CD1c-positive myeloid dendritic cell (primary cell): ENCODE results near the gene LIN7A.

Experiments used
- DNase-seq: peaks from one replicate; pipeline ENCODE4 v3.0.0-alpha.2; 2016; ENCODE audit errors: extremely low spot score

The LIN7A gene, protein sequence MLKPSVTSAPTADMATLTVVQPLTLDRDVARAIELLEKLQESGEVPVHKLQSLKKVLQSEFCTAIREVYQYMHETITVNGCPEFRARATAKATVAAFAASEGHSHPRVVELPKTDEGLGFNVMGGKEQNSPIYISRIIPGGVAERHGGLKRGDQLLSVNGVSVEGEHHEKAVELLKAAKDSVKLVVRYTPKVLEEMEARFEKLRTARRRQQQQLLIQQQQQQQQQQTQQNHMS

GRCh38 chr12:80937391-80938238 is at the start of gene LIN7A:
LIN7A (minus strand) TSS chr12:80937934; CDS start chr12:80937722, 212 bp downstream.
- DNase-seq: peak; percentile 66

GRCh38 chr12:80986224-80986623 is 48.5 kb upstream of the LIN7A start:
- no peak for DNase-seq

- DNase-seq: no peak
Observed at GRCh38 chr12:80979816-80980215, 42.1 kb upstream of the LIN7A start.

DNA sequence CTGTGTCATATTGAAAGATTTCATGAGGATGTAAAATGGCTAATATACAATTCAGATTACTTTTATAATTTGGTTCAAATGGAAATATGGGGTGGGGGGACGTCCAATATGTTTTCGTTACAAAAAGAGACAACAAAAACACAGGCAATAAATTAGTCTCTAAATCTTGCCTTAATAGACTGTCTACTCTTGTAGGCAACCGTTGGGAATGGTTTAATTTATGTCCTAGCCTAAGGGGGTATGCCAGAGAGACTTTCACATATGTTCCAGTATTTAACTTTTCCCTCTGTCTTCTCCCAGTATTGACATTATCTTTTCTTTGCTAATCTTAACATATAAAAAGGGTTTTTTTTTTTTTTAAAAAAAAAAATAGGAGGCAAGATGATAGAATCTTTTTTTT is 41.5 kb upstream of the LIN7A start:
- no peak for DNase-seq

- DNase-seq: no peak
Observed at GRCh38 chr12:80977346-80977745, 39.6 kb upstream of the LIN7A start.

- DNase-seq: no peak
Observed at GRCh38 chr12:80968326-80968725, 30.6 kb upstream of the LIN7A start.

DNA sequence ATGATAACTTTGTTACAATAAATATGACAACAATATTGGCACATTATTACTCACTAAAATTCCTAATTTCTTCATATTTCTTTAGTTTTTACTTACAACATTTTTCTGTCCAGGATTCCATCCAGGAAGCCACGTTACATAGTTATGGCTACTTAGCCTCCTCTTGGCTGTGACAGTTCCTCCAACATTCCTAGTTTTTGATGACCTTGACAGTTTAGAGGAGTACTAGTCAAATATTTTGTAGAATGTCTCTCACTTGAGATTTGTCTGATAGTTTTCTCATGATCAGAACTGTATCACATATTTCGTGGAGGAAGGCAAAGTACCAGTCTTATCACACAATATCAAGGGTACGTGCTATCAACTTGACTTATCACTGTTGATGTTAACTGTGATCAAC is 29.8 kb upstream of the LIN7A start:
- DNase-seq: no peak

DNA sequence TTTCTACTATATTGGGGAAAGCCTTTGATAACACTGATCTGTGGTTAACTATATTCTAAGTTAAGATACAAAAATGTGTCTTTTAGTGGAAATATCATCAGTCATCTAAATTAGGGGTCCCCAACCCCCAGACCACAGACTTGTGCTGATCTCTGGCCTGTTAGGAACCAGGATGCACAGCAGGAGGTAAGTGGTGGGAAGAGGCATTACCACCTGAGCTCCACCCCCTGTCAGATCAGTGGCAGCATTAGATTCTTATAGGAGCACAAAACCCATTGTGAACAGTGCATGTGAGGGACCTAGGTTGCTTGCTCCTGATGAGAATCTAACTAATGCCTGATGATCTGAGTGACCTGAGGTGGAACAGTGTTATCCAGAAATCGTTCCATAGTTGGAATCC is 28.3 kb upstream of the LIN7A start:
- no peak for DNase-seq

- DNase-seq: no peak
Observed at GRCh38 chr12:80958162-80958561, 20.4 kb upstream of the LIN7A start.

DNA sequence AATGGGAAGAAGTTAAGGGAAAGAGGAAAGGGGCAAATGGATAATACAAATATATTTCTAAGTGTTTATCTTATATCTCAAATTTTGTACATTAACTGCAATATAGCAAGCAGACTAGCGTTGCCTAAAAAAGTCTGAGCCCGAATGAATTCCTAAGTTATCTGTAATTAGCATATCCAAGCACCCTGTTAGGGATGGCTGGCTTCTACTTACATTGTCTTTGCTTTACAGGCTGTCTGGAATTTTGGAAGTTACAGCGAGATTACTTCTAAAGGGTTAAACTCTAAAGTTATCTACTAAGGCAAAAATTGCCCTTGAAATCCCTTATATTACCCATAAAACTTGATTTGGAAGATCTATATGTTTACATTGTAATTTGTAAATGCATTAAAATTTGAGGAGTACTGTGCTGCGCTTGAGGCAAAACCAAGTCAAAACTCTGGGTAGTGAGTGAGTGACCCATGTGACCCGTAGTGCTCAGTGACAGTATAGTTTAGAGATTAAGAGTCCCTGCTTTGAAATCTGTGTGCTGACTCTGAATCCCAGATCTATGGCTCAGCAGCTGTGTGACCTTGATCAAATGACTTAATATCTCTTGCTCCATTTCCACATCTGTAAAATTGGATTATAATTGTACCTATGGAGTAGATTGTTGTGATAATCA is 17.3 kb upstream of the LIN7A start:
- no peak for DNase-seq

DNA sequence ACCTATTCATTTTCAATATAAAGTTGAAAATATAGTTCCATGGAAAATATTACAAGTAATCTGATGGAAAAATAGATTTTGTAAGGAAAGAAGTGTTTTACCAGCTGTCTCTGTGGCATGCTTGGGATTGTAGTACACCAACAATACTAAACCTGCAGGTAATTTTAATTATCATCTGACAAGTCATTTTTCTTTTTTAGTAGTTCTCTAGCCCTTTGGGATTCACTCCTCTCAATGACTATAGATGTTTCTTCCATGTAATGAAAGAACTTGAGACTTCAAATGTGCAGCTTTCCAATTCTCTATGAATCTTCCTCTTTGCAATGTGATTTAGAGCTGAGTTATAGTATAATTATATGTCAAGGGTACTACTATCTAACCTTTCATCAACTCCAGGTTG is 14.7 kb upstream of the LIN7A start:
- DNase-seq: no peak

DNA sequence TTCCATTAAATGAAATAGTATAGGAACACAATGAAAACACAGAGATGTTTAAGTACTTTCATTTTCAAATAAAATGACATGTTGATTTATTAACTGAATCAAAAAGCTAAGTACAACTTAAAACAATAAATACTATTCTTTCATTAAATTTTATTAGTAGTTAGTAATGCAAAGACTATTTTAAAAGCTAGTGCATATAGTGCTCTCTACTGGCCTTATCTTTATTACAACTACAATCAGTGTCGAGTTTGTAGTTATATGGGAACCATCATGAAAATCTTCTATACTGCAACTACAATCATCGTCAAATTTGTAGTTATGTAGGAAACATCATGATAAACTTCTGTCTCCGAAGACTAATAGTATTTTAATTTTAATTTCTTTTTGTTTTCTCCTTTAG is 8.9 kb upstream of the LIN7A start:
- DNase-seq: peak; percentile 5

- no peak for DNase-seq
Observed at GRCh38 chr12:80943338-80943737, 5.6 kb upstream of the LIN7A start.

GRCh38 chr12:80941916-80942315 is 4.2 kb upstream of the LIN7A start:
- no peak for DNase-seq

- peak; percentile 64 for DNase-seq
Observed at GRCh38 chr12:80939231-80939950, 1.7 kb upstream of the LIN7A start.

- no peak for DNase-seq
Observed at GRCh38 chr12:80938397-80938796, 663 bp upstream of the LIN7A start.

- DNase-seq: peak; percentile 38
Observed at GRCh38 chr12:80936642-80937390, 918 bp downstream of the LIN7A start.

DNA sequence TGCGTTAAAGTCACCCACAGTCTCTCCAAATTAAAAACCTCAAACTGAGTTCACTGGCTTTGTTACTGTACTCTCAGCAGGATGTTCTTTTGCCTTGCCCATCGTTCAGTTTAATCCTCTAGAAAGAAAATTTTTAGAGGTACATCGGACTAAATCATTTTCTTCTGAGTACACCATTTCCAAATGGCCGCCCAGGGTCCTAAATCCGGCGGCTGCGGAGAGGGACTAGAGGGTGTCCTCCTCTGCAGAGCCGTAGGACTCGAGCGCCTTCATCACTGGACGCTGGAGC is 1.4 kb downstream of the LIN7A start:
- DNase-seq: peak; percentile 8

DNA sequence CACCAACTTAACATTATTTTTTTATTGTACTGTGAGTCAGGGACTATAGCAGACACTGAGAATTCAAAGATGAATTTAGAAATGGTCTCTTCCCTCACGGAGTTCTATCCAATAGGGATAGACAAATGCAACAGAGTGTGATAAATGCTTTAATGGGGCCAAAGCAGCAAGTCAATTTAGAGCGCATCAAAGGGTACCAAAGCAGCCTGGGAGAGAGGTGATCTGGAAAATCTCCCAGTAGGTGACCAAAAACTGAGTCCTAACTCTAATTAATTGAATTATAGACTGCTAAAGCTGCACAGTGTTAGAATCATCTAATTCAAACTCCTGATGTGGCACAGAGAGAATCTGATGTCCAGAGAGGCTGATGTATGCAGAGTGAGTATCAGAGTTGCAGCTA is 2.6 kb downstream of the LIN7A start:
- DNase-seq: no peak

GRCh38 chr12:80925983-80926382 is 11.8 kb downstream of the LIN7A start:
- no peak for DNase-seq

DNA sequence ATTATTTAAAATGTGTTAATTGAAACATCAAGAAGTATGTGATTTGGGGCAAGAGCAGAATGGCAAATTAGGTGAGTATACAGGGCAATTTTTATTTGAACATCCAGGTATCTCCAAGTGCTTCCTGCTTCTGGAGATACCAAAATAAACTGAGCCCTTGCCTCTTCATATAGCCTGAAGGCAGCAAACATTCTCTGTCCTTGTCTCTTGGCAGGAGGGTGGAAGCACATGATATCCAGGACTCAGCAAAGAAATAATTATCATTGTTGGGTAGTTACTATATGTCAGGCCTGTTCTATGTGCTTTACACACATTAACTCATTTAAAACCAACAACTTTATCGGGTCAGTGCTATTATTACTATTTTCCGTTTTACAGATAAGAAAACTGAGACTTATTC is 12.5 kb downstream of the LIN7A start:
- no peak for DNase-seq

DNA sequence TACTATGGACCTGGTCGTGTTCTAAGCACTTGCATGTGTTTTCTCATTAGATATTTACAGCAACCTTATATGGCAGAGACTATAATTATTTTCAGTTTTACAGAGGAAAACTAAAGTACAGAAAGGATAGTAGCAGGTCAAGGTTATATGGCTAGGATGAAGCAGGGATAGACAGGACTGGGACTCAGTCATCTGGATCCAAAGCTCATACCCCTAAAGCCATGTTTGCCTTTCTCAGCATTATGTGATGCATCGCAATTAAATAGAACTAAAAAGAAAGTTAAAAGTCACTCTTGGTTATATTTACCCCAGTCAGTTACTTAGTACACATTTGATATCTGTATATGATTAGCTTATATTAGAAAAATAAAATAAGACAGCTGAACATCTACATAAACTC is 13.3 kb downstream of the LIN7A start:
- no peak for DNase-seq
